T-helper 2 cell treated with Interferon-gamma antibody and Interleukin-4, amounts not matched to agents 5 μg/mL and 100 μg/mL, for 36 hours (primary cell): Measurements from ENCODE around the gene CROCC2.

Experiments used
- DNase-seq: peaks from one replicate; pipeline ENCODE4 v3.0.0; 2021; ENCODE audit warnings: low spot score
- H3K27ac Mint-ChIP-seq: one replicate; pipeline ENCODE4 v1.8.0; 2021; ENCODE audit warnings: mild to moderate bottlenecking, mixed read lengths
- H3K27me3 Mint-ChIP-seq: one replicate; pipeline ENCODE4 v1.8.0; 2021; ENCODE audit warnings: low read depth, mixed read lengths
- H3K36me3 Mint-ChIP-seq: one replicate; pipeline ENCODE4 v1.8.0; 2021; ENCODE audit warnings: low read depth, mixed read lengths
- H3K4me1 Mint-ChIP-seq: one replicate; pipeline ENCODE4 v1.8.0; 2021; ENCODE audit warnings: low read depth, mixed read lengths
- H3K4me3 Mint-ChIP-seq: one replicate; pipeline ENCODE4 v1.8.0; 2022; ENCODE audit warnings: mild to moderate bottlenecking, moderate library complexity, mixed read lengths
- H3K9me3 Mint-ChIP-seq: one replicate; pipeline ENCODE4 v1.8.0; 2021; ENCODE audit warnings: mixed read lengths

CROCC2 gene

GRCh38 chr2:240906141-240906910 lies at the start of gene CROCC2:
CROCC2 (plus strand) TSS chr2:240906336; CDS start chr2:240906514, 178 bp downstream.
- no peaks in the 10 kb centered on the region for H3K9me3 Mint-ChIP-seq
- no peak within 1 kb of the TSS for H3K4me3 Mint-ChIP-seq
- no peaks in the 10 kb centered on the region for H3K4me1 Mint-ChIP-seq
- H3K36me3 Mint-ChIP-seq: no peaks in the 10 kb centered on the region
- no peaks in the 10 kb centered on the region for H3K27me3 Mint-ChIP-seq
- H3K27ac Mint-ChIP-seq: no peak within 1 kb of the TSS
- DNase-seq: no peak

- H3K36me3 Mint-ChIP-seq: no peaks in the 10 kb centered on the region
- H3K9me3 Mint-ChIP-seq: peaks cover 6% of the 10 kb centered on the region
- no peaks in the 10 kb centered on the region for H3K4me1 Mint-ChIP-seq
Measured at GRCh38 chr2:240857039-240858008, 48.8 kb upstream of the CROCC2 start.

GRCh38 chr2:240858321-240858720 lies 47.8 kb upstream of the CROCC2 start:
- H3K4me3 Mint-ChIP-seq: no peak overlapping the region
- H3K27ac Mint-ChIP-seq: no peak overlapping the region
- peaks cover 5% of the 10 kb centered on the region for H3K27me3 Mint-ChIP-seq
- no peaks in the 10 kb centered on the region for H3K36me3 Mint-ChIP-seq
- no peaks in the 10 kb centered on the region for H3K4me1 Mint-ChIP-seq
- H3K9me3 Mint-ChIP-seq: peaks cover 6% of the 10 kb centered on the region
- DNase-seq: no peak

More at GRCh38 chr2:240857039-240858008, 48.8 kb upstream of the CROCC2 start:
- DNase-seq: no peak
- Mint-ChIP-seq H3K27me3 (peaks cover 2% of the 10 kb centered on the region), H3K4me3 (no peak overlapping the region), H3K27ac (no peak overlapping the region)

GRCh38 chr2:240858871-240859270 lies 47.3 kb upstream of the CROCC2 start:
- no peak for DNase-seq
- H3K27ac Mint-ChIP-seq: no peak overlapping the region

GRCh38 chr2:240861547-240861946 lies 44.6 kb upstream of the CROCC2 start:
- no peaks in the 10 kb centered on the region for H3K9me3 Mint-ChIP-seq
- H3K27ac Mint-ChIP-seq: no peak overlapping the region
- no peak for DNase-seq
- no peak overlapping the region for H3K4me3 Mint-ChIP-seq
- H3K27me3 Mint-ChIP-seq: peaks cover 16% of the 10 kb centered on the region
- no peaks in the 10 kb centered on the region for H3K36me3 Mint-ChIP-seq
- peaks cover 2% of the 10 kb centered on the region for H3K4me1 Mint-ChIP-seq

More at GRCh38 chr2:240858871-240859270, 47.3 kb upstream of the CROCC2 start:
- Mint-ChIP-seq H3K27me3 (peaks cover 8% of the 10 kb centered on the region), H3K9me3 (peaks cover 6% of the 10 kb centered on the region), H3K4me1 (no peaks in the 10 kb centered on the region), H3K36me3 (no peaks in the 10 kb centered on the region), H3K4me3 (no peak overlapping the region)

- no peak overlapping the region for H3K27ac Mint-ChIP-seq
- H3K9me3 Mint-ChIP-seq: no peaks in the 10 kb centered on the region
- no peak for DNase-seq
- peaks cover 16% of the 10 kb centered on the region for H3K27me3 Mint-ChIP-seq
- H3K4me1 Mint-ChIP-seq: peaks cover 2% of the 10 kb centered on the region
- no peak overlapping the region for H3K4me3 Mint-ChIP-seq
- H3K36me3 Mint-ChIP-seq: no peaks in the 10 kb centered on the region
Measured at GRCh38 chr2:240864475-240864874, 41.7 kb upstream of the CROCC2 start.

GRCh38 chr2:240865391-240865790 lies 40.7 kb upstream of the CROCC2 start:
- Mint-ChIP-seq H3K4me1 (peaks cover 2% of the 10 kb centered on the region), H3K27me3 (peaks cover 16% of the 10 kb centered on the region), H3K36me3 (no peaks in the 10 kb centered on the region), H3K27ac (no peak overlapping the region), H3K9me3 (no peaks in the 10 kb centered on the region), H3K4me3 (no peak overlapping the region)
- no peak for DNase-seq

- Mint-ChIP-seq H3K27ac (no peak within 1 kb of the TSS), H3K9me3 (no peaks in the 10 kb centered on the region)
- DNase-seq: no peak
Measured at GRCh38 chr2:240868286-240869108, 37.6 kb upstream of the CROCC2 start, which contains the start of gene AGXT. AGXT (plus strand) TSS chr2:240868824; CDS start chr2:240868866, 42 bp downstream.

GRCh38 chr2:240869109-240869955 lies 36.8 kb upstream of the CROCC2 start:
- H3K27me3 Mint-ChIP-seq: peaks cover 7% of the 10 kb centered on the region
- H3K36me3 Mint-ChIP-seq: no peaks in the 10 kb centered on the region
- H3K4me1 Mint-ChIP-seq: peaks cover 2% of the 10 kb centered on the region

More at GRCh38 chr2:240868286-240869108, 37.6 kb upstream of the CROCC2 start, which contains the start of gene AGXT:
- Mint-ChIP-seq H3K36me3 (no peaks in the 10 kb centered on the region), H3K27me3 (peaks cover 10% of the 10 kb centered on the region), H3K4me1 (peaks cover 2% of the 10 kb centered on the region), H3K4me3 (no peak within 1 kb of the TSS)

GRCh38 chr2:240869956-240870875 lies 35.9 kb upstream of the CROCC2 start:
- peaks cover 2% of the 10 kb centered on the region for H3K4me1 Mint-ChIP-seq
- peaks cover 4% of the 10 kb centered on the region for H3K27me3 Mint-ChIP-seq
- no peaks in the 10 kb centered on the region for H3K36me3 Mint-ChIP-seq
- H3K4me3 Mint-ChIP-seq: no peak overlapping the region
- no peak for DNase-seq
- no peak overlapping the region for H3K27ac Mint-ChIP-seq
- H3K9me3 Mint-ChIP-seq: no peaks in the 10 kb centered on the region

More at GRCh38 chr2:240869109-240869955, 36.8 kb upstream of the CROCC2 start:
- no peak overlapping the region for H3K4me3 Mint-ChIP-seq
- no peak overlapping the region for H3K27ac Mint-ChIP-seq
- no peak for DNase-seq
- H3K9me3 Mint-ChIP-seq: no peaks in the 10 kb centered on the region

GRCh38 chr2:240871071-240871958 lies 34.8 kb upstream of the CROCC2 start:
- H3K4me1 Mint-ChIP-seq: no peaks in the 10 kb centered on the region
- H3K27ac Mint-ChIP-seq: no peak overlapping the region
- DNase-seq: no peak
- no peaks in the 10 kb centered on the region for H3K9me3 Mint-ChIP-seq
- H3K27me3 Mint-ChIP-seq: peaks cover under 1% of the 10 kb centered on the region
- H3K4me3 Mint-ChIP-seq: no peak overlapping the region
- H3K36me3 Mint-ChIP-seq: no peaks in the 10 kb centered on the region
